HG03108 (cell line): ENCODE results near the gene NPDC1.

Experiments
- ATAC-seq: cut with Tn5 transposase; IDR thresholded peaks from one replicate; pipeline ENCODE4 v1.9.1; 2021; ENCODE audit warnings: moderate library complexity; ENCODE audit not compliant: unreplicated experiment

Gene NPDC1

GRCh38 chr9:136995772-136996311 is 50.1 kb downstream of the NPDC1 start:
- no peak for ATAC-seq

GRCh38 chr9:136995362-136995761 is 50.6 kb downstream of the NPDC1 start:
- ATAC-seq, result no peak

GRCh38 chr9:136994888-136995230 is 51.1 kb downstream of the NPDC1 start:
- ATAC-seq, result no peak

- ATAC-seq, result no peak
These were observed 51.6 kb downstream of the NPDC1 start for GRCh38 chr9:136994180-136994887.

- ATAC-seq, result no peak
These were observed 53.1 kb downstream of the NPDC1 start for GRCh38 chr9:136992819-136993369.

- peak; percentile 79 for ATAC-seq
These were observed 53.8 kb downstream of the NPDC1 start, which contains the start of gene PAXX for GRCh38 chr9:136991993-136992818. PAXX (plus strand) TSS chr9:136992422; CDS start chr9:136992444, 22 bp downstream.

- no peak for ATAC-seq
These were observed 55.6 kb downstream of the NPDC1 start for GRCh38 chr9:136990242-136990911.
